Right lobe of liver (tissue), 6 donors: ENCODE data around the gene ZNF48. TPM values are rescaled to one million over a fixed set of nuclear protein-coding genes. Genes with fewer than 3 reads are reported as not detected.
"Not testable (repeated sequence)": the region's sequence is repeated elsewhere in the genome, so short reads cannot be mapped to it uniquely, and the experiment has no call there.

Experiments
- ATAC-seq, 4 donors: fragments of 200-7000 bp; cut with Tn5 transposase; one replicate each; pipeline ENCODE4 v1.9.1; 2020; ENCODE audit warnings: mild to moderate bottlenecking in 4 of 4, moderate library complexity in 4 of 4
- DNase-seq, 3 donors: peaks; one replicate each; pipeline ENCODE4 v3.0.0-alpha.2; 2020
- H3K27ac ChIP-seq, 3 donors: fragments of 200-600 bp; one replicate each; pipeline ENCODE4 v1.8.0; 2022
- H3K27me3 ChIP-seq, 2 donors: fragments of 200-600 bp; one replicate each; pipeline ENCODE4 v1.8.0; 2022
- H3K36me3 ChIP-seq, 4 donors: fragments of 200-600 bp; sonication (generic) in 1 of 4; one replicate each; pipeline versions ENCODE4 v1.5.1 to v1.8.0; 2017 to 2022; ENCODE audit warnings: control low read depth in 1 of 4
- H3K4me1 ChIP-seq, 4 donors: fragments of 200-600 bp; sonication (generic) in 1 of 4; one replicate each; pipeline versions ENCODE4 v1.5.1 to v1.8.0; 2017 to 2022; ENCODE audit warnings: control low read depth in 1 of 4
- H3K4me3 ChIP-seq, 3 donors: fragments of 200-600 bp; one replicate each; pipeline ENCODE4 v1.8.0; 2022
- H3K9me3 ChIP-seq, 4 donors: fragments of 200-600 bp; sonication (generic) in 1 of 4; one replicate each; pipeline versions ENCODE4 v1.5.1 to v1.8.0; 2017 to 2022; ENCODE audit warnings: control low read depth in 1 of 4
- POLR2A ChIP-seq: fragments of 450-650 bp; IDR thresholded peaks from one replicate; pipeline ENCODE4 v1.6.1; 2017; ENCODE audit warnings: antibody characterized with exemption, mild to moderate bottlenecking
- WGBS: methylation state at CpG from one replicate; pipeline ENCODE4 v1.1.6; 2018; ENCODE audit warnings: low coverage, low lambda C conversion rate; ENCODE audit not compliant: insufficient coverage; ENCODE audit errors: missing lambda C conversion rate; 5-methylcytosine and 5-hydroxymethylcytosine counted together
- intact Hi-C, 2 donors: fragments of 100-400 bp; cut with DNase I; formaldehyde crosslinking; loops; one replicate each; pipeline versions ENCODE4 v1.11.2 to v1.14.1; 2022
- total RNA-seq, 6 experiments: library from RNA; depleted of rRNA in 2 of 6; stranded (reverse); fragments of >200 nt in 2 of 6; fragmentation: NEBNext Ultra II Directional in 3 of 6; extraction: Animal tissue kit (Norgen Biotek cat#: 25700) in 3 of 6; gene quantifications; one replicate each; pipeline versions ENCODE4 v1.1.0 to v1.2.4, GENCODE V29; 2016 to 2023
- TF ChIP-seq, protein P1 (sequence below), 4 donors: fragments of 200-600 bp in 3 of 4; fragments of 450-650 bp in 1 of 4; IDR thresholded peaks; one replicate each; pipeline versions ENCODE4 v1.5.1 to v1.8.0; 2016 to 2022; ENCODE audit warnings: antibody characterized with exemption in 4 of 4, mild to moderate bottlenecking in 2 of 4
- donor health status: DM: no; HTN: yes; CAD: no.
- donor health status: DM: no; HTN: no; CAD: no.
- donor health status: DM: no; HTN: no; CAD: no.
- donor health status: DM: no; HTN: yes; CAD: no.
- donor health status: DM: no; HTN: yes; CAD: no.

Gene ZNF48
- total RNA-seq, 6 experiments from 2014 or later = 2.9 to 4.3 (median 3.9) TPM

DNA sequence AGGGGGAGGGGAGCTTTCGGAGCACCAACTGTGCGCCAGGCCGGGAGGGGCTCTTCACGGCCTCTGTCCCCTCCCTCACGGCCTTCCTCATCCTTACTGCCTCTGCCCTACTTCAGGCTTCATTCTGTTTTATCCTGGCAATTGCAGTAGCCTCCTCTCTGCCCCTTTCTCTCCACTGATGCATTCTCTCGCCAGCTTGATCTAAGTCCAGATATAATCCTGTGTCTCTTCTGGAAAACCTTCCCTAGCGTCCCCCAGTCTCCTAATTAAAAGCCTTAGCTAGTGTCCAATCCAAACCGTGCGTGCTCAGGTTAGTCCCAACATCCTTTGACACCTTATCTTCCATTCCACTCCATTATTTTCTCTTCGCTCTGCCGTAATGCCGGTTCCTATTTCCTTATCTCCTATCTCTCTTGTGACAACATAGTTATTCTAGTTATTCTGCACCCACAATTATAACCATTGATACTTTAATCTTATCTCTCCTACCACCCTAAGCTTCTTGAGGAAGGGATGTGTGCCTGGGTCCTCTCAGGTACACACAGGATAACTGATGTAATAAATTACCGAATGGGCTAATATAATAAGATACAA is 869 bp downstream of the ZNF48 start:
- ATAC-seq = no peak
- Histone ChIP-seq H3K27me3 (no peaks in the 10 kb centered on the region), H3K36me3 (peaks cover 0 to 4% (median 0%) of the 10 kb centered on the region in 4 donors), H3K4me1 (peaks cover 0 to 23% (median under 1%) of the 10 kb centered on the region in 4 donors), H3K9me3 (no peaks in the 10 kb centered on the region), H3K4me3 (peak overlapping the region; percentile 80 to 96 (median 82)), H3K27ac (peak overlapping the region in 2 of 3 donors; percentile 59 to 67)
- no peak for DNase-seq
- 12% methylated on average over 8 of the region's 13 CpGs for WGBS
- intact Hi-C loops = no loop called here
- TF ChIP-seq, protein P1, sequence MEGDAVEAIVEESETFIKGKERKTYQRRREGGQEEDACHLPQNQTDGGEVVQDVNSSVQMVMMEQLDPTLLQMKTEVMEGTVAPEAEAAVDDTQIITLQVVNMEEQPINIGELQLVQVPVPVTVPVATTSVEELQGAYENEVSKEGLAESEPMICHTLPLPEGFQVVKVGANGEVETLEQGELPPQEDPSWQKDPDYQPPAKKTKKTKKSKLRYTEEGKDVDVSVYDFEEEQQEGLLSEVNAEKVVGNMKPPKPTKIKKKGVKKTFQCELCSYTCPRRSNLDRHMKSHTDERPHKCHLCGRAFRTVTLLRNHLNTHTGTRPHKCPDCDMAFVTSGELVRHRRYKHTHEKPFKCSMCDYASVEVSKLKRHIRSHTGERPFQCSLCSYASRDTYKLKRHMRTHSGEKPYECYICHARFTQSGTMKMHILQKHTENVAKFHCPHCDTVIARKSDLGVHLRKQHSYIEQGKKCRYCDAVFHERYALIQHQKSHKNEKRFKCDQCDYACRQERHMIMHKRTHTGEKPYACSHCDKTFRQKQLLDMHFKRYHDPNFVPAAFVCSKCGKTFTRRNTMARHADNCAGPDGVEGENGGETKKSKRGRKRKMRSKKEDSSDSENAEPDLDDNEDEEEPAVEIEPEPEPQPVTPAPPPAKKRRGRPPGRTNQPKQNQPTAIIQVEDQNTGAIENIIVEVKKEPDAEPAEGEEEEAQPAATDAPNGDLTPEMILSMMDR (IDR thresholded peaks at IDR 0.05) = no peak
- TF ChIP-seq POLR2A = no peak

DNA sequence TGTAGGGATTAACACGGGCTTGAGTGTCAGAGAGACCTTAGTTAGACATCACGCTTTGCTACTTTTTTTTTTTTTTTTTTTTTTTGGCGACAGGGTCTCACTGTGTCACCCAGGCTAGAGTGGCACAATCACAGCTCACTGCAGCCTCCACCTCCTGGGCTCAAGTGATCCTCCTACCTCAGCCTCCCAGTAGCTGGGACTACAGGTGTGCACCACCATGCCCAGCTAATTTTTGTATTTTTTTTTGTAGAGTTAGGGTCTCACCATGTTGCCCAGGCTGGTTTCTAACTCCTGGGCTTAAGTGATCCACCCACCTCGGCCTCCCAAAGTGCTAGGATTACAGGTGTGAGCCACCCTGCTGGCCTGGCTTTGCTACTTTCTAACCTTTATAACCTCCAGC is 1.4 kb downstream of the ZNF48 start:
- H3K4me3 ChIP-seq, H3K27me3 ChIP-seq, ATAC-seq, DNase-seq, intact Hi-C loops, H3K36me3 ChIP-seq, H3K9me3 ChIP-seq: not testable (repeated sequence)
- peak overlapping the region in 1 of 3 donors; percentile 59 for H3K27ac ChIP-seq
- H3K4me1 ChIP-seq = peaks cover 0 to 29% (median 4%) of the 10 kb centered on the region in 4 donors
- WGBS = 59% methylated on average over 4 of the region's 4 CpGs

DNA sequence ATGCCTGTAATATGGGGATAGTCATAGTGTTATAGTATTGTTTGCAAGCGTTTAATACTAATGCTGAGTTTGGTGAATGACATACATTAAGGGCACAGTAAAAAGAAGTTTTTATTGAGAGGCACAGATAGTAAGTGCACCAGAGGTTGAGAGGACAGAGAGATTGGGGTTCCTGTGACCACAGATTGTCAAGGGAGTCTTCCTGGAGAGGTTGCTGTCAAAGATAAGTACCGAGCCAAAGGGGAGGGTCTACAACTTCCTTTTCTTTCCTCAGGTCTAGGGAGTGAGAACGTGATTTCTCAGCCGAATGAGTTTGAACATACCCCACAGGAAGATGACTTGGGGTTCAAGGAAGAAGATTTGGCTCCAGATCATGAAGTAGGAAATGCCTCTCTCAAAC is 1.8 kb downstream of the ZNF48 start:
- WGBS = 83% methylated on average over 2 of the region's 4 CpGs
- Histone ChIP-seq H3K9me3 (no peaks in the 10 kb centered on the region), H3K4me1 (peaks cover 0 to 33% (median 6%) of the 10 kb centered on the region in 4 donors), H3K36me3 (peaks cover 0 to 4% (median 0%) of the 10 kb centered on the region in 4 donors), H3K27ac (no peak overlapping the region), H3K4me3 (no peak overlapping the region), H3K27me3 (no peaks in the 10 kb centered on the region)
- TF ChIP-seq, protein P1 (IDR thresholded peaks at IDR 0.05) = no peak
- no peak for TF ChIP-seq POLR2A
- DNase-seq = no peak
- intact Hi-C loops = no loop called here
- ATAC-seq = no peak

DNA sequence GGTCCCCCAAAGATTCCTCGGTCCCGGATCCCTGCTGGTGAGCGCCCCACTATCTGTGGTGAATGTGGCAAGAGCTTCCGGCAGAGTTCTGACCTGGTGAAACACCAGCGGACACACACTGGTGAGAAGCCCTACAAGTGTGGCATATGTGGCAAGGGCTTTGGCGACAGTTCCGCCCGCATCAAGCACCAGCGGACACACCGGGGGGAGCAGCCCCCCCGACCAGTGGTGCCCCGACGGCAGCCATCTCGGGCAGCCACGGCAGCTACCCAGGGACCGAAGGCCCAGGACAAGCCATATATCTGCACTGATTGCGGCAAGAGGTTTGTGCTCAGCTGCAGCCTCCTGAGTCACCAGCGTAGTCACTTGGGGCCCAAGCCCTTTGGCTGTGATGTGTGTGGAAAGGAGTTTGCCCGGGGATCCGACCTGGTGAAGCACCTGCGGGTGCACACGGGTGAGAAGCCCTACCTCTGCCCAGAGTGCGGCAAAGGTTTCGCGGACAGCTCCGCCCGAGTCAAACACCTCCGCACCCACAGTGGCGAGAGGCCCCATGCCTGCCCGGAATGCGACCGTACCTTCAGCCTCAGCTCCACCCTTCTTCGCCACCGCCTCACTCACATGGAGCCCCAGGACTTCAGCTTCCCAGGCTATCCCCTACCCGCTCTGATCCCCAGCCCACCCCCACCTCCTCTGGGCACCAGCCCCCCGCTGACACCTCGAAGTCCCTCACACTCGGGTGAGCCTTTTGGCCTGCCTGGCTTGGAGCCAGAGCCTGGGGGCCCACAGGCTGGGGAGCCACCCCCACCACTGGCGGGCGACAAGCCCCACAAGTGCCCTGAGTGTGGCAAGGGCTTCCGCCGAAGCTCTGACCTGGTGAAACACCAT is 2.8 kb downstream of the ZNF48 start:
- Histone ChIP-seq H3K36me3 (peaks cover 0 to 4% (median 0%) of the 10 kb centered on the region in 4 donors), H3K4me1 (peaks cover 0 to 37% (median 8%) of the 10 kb centered on the region in 4 donors), H3K27ac (no peak overlapping the region), H3K27me3 (no peaks in the 10 kb centered on the region), H3K9me3 (no peaks in the 10 kb centered on the region), H3K4me3 (no peak overlapping the region)
- TF ChIP-seq POLR2A = no peak
- TF ChIP-seq, protein P1 (IDR thresholded peaks at IDR 0.05) = no peak
- intact Hi-C loops = no loop called here
- WGBS = 88% methylated on average over 3 of the region's 42 CpGs
- ATAC-seq (no peak), DNase-seq (no peak)
